Hepatocyte (in vitro differentiated cells): Measurements from ENCODE around the gene CYGB.

ENCODE experiments used
- CTCF ChIP-seq: fragments of 200-600 bp; sonication (generic); IDR thresholded peaks from 2 replicates; pipeline ENCODE4 v1.5.1; 2016; ENCODE audit warnings: antibody characterized with exemption, mild to moderate bottlenecking; ENCODE audit not compliant: poor library complexity
- EZH2 ChIP-seq: fragments of 200-600 bp; sonication (generic); IDR thresholded peaks from 2 replicates; pipeline ENCODE4 v1.6.1; 2016; ENCODE audit warnings: antibody characterized with exemption, mild to moderate bottlenecking, borderline replicate concordance
- EZH2phosphoT487 ChIP-seq: fragments of 200-600 bp; sonication (generic); IDR thresholded peaks from one replicate; pipeline ENCODE4 v1.6.1; 2018; ENCODE audit warnings: antibody characterized with exemption, mild to moderate bottlenecking, low read depth, moderate library complexity; ENCODE audit not compliant: unreplicated experiment, severe bottlenecking

DNA sequence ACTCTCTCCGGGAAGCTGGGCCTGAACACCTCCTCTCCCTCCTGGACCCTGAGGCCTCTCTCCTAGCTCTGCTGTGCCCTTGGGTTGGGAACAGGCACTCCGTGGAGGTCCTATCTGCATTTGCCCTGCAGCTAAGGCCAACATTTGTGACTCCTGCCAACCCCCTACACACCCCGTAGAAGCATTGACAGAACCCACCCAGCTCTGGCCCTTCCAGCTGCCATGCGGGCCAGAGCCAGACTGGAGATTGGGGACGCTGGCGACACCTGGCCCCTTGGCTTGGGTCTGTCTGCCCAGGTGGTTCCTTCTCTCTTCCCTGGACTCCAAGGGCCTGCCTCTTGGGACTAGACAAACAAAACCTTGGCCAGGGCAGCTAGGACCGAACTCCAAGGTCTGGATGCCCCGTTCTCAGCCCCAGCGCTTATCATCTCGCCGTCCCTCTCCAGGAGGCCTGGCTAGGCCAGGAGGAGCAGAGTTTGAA, 35.6 kb downstream of the CYGB start:
- TF ChIP-seq CTCF, result no peak
- TF ChIP-seq EZH2, result no peak
- TF ChIP-seq EZH2phosphoT487, result no peak
